HG03139 (cell line): ENCODE measurements around the gene SPACDR.

Experiments used
- ATAC-seq: cut with Tn5 transposase; IDR thresholded peaks from one replicate; pipeline ENCODE4 v1.9.1; 2021; ENCODE audit not compliant: unreplicated experiment

SPACDR gene

GRCh38 chr7:100419660-100420226 is 44.3 kb downstream of the SPACDR start:
- ATAC-seq, result no peak

GRCh38 chr7:100418930-100419659 is 45.0 kb downstream of the SPACDR start:
- no peak for ATAC-seq

- no peak for ATAC-seq
Measured at GRCh38 chr7:100415448-100415847, 48.6 kb downstream of the SPACDR start.

GRCh38 chr7:100413889-100414288 is 50.2 kb downstream of the SPACDR start:
- ATAC-seq, result no peak

- no peak for ATAC-seq
Measured at GRCh38 chr7:100413346-100413745, 50.7 kb downstream of the SPACDR start.

- ATAC-seq, result no peak
Measured at GRCh38 chr7:100411101-100411500, 53.0 kb downstream of the SPACDR start.

- ATAC-seq, result no peak
Measured at GRCh38 chr7:100407285-100408180, 56.5 kb downstream of the SPACDR start.

GRCh38 chr7:100406767-100407166 is 57.3 kb downstream of the SPACDR start:
- no peak for ATAC-seq
